Smooth muscle cell (in vitro differentiated cells): ENCODE results near the gene SNTG2. TPM values are rescaled to one million over a fixed set of nuclear protein-coding genes. Genes with fewer than 3 reads are reported as not detected.

Experiments
- DNase-seq: peaks from one replicate; lab custom pipeline; 2025; ENCODE audit not compliant: unreplicated experiment; lab: John Stamatoyannopoulos, UW
- H2AFZ ChIP-seq: fragments of 200-600 bp; sonication (generic); 2 replicates; pipeline ENCODE4 v1.6.0; 2016; ENCODE audit warnings: antibody characterized with exemption, low read depth, mild to moderate bottlenecking
- H3F3A ChIP-seq: fragments of 200-600 bp; sonication (generic); 2 replicates; pipeline ENCODE4 v1.6.0; 2017; ENCODE audit warnings: antibody characterized with exemption, low read depth
- H3K27ac ChIP-seq: fragments of 200-600 bp; sonication (generic); 2 replicates; pipeline ENCODE4 v1.5.1; 2016; ENCODE audit warnings: low read depth, mild to moderate bottlenecking
- H3K27me3 ChIP-seq: fragments of 200-600 bp; sonication (generic); 2 replicates; pipeline ENCODE4 v1.6.1; 2016; ENCODE audit warnings: low read depth, mild to moderate bottlenecking
- H3K36me3 ChIP-seq: fragments of 200-600 bp; sonication (generic); 2 replicates; pipeline ENCODE4 v1.5.1; 2016; ENCODE audit warnings: low read depth
- H3K4me1 ChIP-seq: fragments of 200-600 bp; sonication (generic); 2 replicates; pipeline ENCODE4 v1.5.1; 2016; ENCODE audit warnings: low read depth
- H3K4me2 ChIP-seq: fragments of 200-600 bp; sonication (generic); 2 replicates; pipeline ENCODE4 v1.6.0; 2016; ENCODE audit warnings: mild to moderate bottlenecking
- H3K4me3 ChIP-seq: fragments of 200-600 bp; sonication (generic); 2 replicates; pipeline ENCODE4 v1.5.1; 2016; ENCODE audit warnings: mild to moderate bottlenecking
- H3K79me2 ChIP-seq: fragments of 200-600 bp; sonication (generic); 2 replicates; pipeline ENCODE4 v1.6.0; 2016; ENCODE audit warnings: low read depth, mild to moderate bottlenecking
- H3K9ac ChIP-seq: fragments of 200-600 bp; sonication (generic); 2 replicates; pipeline ENCODE4 v1.6.0; 2016; ENCODE audit warnings: low read depth
- H3K9me3 ChIP-seq: fragments of 200-600 bp; sonication (generic); replicated peaks from 2 replicates; pipeline ENCODE4 v1.5.1; 2016; ENCODE audit warnings: low read depth
- H4K20me1 ChIP-seq: fragments of 200-600 bp; sonication (generic); 2 replicates; pipeline ENCODE4 v1.6.0; 2016; ENCODE audit warnings: low read depth
- WGBS: methylation state at CpG from one replicate; pipeline ENCODE4 v1.1.7; 2016; ENCODE audit warnings: low lambda C conversion rate; 5-methylcytosine and 5-hydroxymethylcytosine counted together
- polyA plus RNA-seq: library from polyadenylated mRNA; unstranded; fragments of >200 nt; fragmentation: Nextera tagmentation; extraction: Ambion mirVana; gene quantifications from 2 replicates; pipeline ENCODE4 v1.2.1, GENCODE V29; 2016
- total RNA-seq: library from RNA; depleted of rRNA; stranded (reverse); fragments of >200 nt; gene quantifications from 2 replicates; pipeline ENCODE4 v1.2.3, GENCODE V29; 2014
- TF ChIP-seq, protein P1 (sequence below): fragments of 200-600 bp; sonication (generic); IDR thresholded peaks from 2 replicates; pipeline ENCODE4 v1.5.1; 2017; ENCODE audit warnings: borderline replicate concordance, mild to moderate bottlenecking, antibody characterized with exemption; ENCODE audit not compliant: insufficient read depth, poor library complexity, severe bottlenecking

The SNTG2 gene
- total and polyA plus RNA-seq, 2 experiments from 2014 or later = 0.56 TPM; not detected in 1

DNA sequence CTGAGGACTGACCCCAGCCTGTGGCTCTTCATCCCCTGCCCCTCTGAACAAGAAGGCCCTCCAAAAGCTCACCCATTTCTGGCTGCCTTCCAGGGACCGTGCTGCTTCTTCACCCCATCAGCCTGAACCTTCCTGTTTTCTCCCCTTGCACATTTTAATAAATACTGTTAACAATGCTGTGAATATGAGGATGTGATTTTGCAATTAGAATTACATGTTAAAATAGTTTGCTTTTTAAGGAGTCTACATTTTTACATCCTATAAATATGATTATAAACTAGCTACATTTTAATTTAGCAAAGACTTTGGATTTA, 4.0 kb downstream of the SNTG2 start:
- H3K27ac ChIP-seq = no peak overlapping the region
- WGBS = 92% methylated on average over 1 of the region's 1 CpG
- no peaks in the 10 kb centered on the region for H3F3A ChIP-seq
- H3K4me1 ChIP-seq = peaks cover 15% of the 10 kb centered on the region
- no peak overlapping the region for H2AFZ ChIP-seq
- H3K4me2 ChIP-seq = no peak overlapping the region
- TF ChIP-seq, protein P1, sequence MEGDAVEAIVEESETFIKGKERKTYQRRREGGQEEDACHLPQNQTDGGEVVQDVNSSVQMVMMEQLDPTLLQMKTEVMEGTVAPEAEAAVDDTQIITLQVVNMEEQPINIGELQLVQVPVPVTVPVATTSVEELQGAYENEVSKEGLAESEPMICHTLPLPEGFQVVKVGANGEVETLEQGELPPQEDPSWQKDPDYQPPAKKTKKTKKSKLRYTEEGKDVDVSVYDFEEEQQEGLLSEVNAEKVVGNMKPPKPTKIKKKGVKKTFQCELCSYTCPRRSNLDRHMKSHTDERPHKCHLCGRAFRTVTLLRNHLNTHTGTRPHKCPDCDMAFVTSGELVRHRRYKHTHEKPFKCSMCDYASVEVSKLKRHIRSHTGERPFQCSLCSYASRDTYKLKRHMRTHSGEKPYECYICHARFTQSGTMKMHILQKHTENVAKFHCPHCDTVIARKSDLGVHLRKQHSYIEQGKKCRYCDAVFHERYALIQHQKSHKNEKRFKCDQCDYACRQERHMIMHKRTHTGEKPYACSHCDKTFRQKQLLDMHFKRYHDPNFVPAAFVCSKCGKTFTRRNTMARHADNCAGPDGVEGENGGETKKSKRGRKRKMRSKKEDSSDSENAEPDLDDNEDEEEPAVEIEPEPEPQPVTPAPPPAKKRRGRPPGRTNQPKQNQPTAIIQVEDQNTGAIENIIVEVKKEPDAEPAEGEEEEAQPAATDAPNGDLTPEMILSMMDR = no peak
- H3K27me3 ChIP-seq = peaks cover 44% of the 10 kb centered on the region
- DNase-seq = no peak
- H3K36me3 ChIP-seq = no peaks in the 10 kb centered on the region
- H3K9ac ChIP-seq = no peak overlapping the region
- no peak overlapping the region for H3K4me3 ChIP-seq
- no peaks in the 10 kb centered on the region for H3K9me3 ChIP-seq
- no peaks in the 10 kb centered on the region for H4K20me1 ChIP-seq
- H3K79me2 ChIP-seq = no peaks in the 10 kb centered on the region

DNA sequence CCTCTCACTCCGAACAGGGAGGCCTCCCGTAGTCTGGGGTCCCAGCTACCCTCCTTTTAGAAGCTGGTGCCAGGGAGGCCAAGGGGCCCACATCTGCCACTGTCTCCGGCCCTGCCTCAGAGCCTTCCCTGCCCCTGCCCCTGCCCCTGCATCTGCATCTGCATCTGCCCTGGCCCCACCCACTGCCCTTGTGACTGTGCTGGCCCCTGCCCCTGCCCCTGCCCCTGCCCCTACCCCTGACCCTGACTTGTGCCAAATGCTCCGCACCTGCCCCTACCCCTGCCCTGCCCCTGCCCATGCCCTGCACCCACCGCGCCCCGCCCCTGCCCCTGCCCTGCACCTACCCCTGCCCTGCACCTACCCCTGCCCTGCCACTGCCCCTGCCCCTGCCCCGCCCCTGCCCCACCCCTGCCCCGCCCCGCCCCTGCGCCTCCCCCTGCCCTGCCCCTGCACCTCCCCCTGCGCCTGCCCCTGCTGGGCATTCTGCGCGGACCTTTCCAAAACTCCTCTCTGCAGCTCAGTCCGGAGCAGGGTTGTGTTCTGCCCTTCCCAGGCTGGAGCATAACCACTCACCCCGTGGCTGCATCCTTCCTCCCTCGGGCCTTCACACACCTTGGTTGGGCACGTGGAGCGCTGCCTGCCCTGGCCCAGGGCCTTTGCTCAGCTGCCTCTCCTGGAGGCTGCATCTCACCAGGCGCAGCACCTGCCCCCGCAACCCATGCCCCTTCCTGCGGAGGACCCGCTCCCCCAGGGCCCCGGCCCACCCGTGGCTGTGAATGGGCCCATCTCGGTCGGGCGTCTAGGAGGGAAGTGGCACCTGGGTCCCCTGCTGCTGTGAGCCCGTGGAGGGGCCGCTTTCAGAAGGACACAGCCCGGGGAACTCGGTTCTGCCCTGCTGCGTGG, 5.4 kb downstream of the SNTG2 start:
- Histone ChIP-seq H4K20me1 (no peaks in the 10 kb centered on the region), H3F3A (no peaks in the 10 kb centered on the region), H3K4me3 (no peak overlapping the region), H3K4me2 (no peak overlapping the region), H3K36me3 (no peaks in the 10 kb centered on the region), H3K9me3 (no peaks in the 10 kb centered on the region), H3K79me2 (no peaks in the 10 kb centered on the region), H2AFZ (no peak overlapping the region), H3K27me3 (peaks cover 31% of the 10 kb centered on the region), H3K9ac (no peak overlapping the region), H3K27ac (no peak overlapping the region), H3K4me1 (peaks cover 9% of the 10 kb centered on the region)
- 81% methylated on average over 20 of the region's 33 CpGs for WGBS
- no peak for DNase-seq
- TF ChIP-seq, protein P1 = no peak

DNA sequence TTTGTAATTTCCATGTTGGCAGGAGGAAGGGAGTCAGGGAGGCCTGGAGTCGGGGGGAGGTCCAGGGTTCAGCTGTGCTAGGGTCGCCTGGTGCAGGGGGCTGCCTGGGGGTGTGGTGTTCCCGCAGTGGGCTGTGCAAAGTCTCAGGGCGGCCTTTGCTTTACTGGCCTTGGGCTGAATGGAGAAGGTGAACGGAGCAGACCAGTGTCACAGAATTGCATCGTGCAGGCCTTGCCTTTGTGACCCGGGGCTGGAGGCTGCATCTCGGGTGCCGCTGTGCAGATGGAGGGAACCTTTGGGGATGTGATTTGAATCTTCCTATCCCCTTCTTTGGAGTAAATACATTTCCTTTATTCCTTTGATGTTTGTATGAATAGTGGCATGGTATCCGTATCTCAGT, 8.8 kb downstream of the SNTG2 start:
- Histone ChIP-seq H3K4me1 (no peaks in the 10 kb centered on the region), H3K79me2 (no peaks in the 10 kb centered on the region), H4K20me1 (no peaks in the 10 kb centered on the region), H3K9me3 (no peaks in the 10 kb centered on the region), H3K4me3 (no peak overlapping the region), H3K27me3 (peaks cover 8% of the 10 kb centered on the region), H3K4me2 (no peak overlapping the region), H3K27ac (no peak overlapping the region), H3K9ac (no peak overlapping the region), H3F3A (no peaks in the 10 kb centered on the region), H2AFZ (no peak overlapping the region), H3K36me3 (no peaks in the 10 kb centered on the region)
- 91% methylated on average over 10 of the region's 10 CpGs for WGBS
- DNase-seq = no peak
- TF ChIP-seq, protein P1 = no peak
